HepG2 (cell line): ENCODE results near the gene PRMT5. TPM values are rescaled to one million over a fixed set of nuclear protein-coding genes. Genes with fewer than 3 reads are reported as not detected.

Experiments
- ARHGAP35 ChIP-seq: sonication (generic); formaldehyde crosslinking; IDR thresholded peaks from 2 replicates; pipeline ENCODE4 v1.9.0; 2022; ENCODE audit warnings: mild to moderate bottlenecking, inconsistent platforms, moderate library complexity, missing genetic modification reagents, borderline replicate concordance
- CBFB ChIP-seq: sonication (generic); formaldehyde crosslinking; IDR thresholded peaks from 2 replicates; pipeline ENCODE4 v1.4.0; 2020; ENCODE audit warnings: missing genetic modification reagents
- FOXK1 ChIP-seq: sonication (generic); formaldehyde crosslinking; IDR thresholded peaks from 2 replicates; pipeline ENCODE4 v1.4.0; 2020; ENCODE audit warnings: low read depth, missing genetic modification reagents, borderline replicate concordance
- HNF4G ChIP-seq, 2 experiments: sonication (generic) in 1 of 2; formaldehyde crosslinking in 1 of 2; IDR thresholded peaks; 2 replicates each; pipeline versions ENCODE4 v1.4.0 to v1.6.1; 2011 to 2020; ENCODE audit warnings: borderline replicate concordance in 2 of 2, low read depth in 2 of 2, mild to moderate bottlenecking in 2 of 2, low read length in 1 of 2, missing genetic modification reagents in 1 of 2, moderate library complexity in 1 of 2
- IKZF1 ChIP-seq: fragments of 450-650 bp; IDR thresholded peaks from 2 replicates; pipeline ENCODE4 v1.7.1; 2016
- KAT7 ChIP-seq: IDR thresholded peaks from 2 replicates; pipeline ENCODE4 v1.6.1; 2018; ENCODE audit warnings: borderline replicate concordance, missing compliant biosample characterization
- KDM6A ChIP-seq: IDR thresholded peaks from 2 replicates; pipeline ENCODE4 v1.6.1; 2016; ENCODE audit warnings: low read depth
- RBFOX2 ChIP-seq: fragments of 200-400 bp; formaldehyde crosslinking; IDR thresholded peaks from 2 replicates; pipeline ENCODE4 v1.6.1; 2017; ENCODE audit warnings: low read depth, mild to moderate bottlenecking, low read length
- REXO4 ChIP-seq: sonication (generic); formaldehyde crosslinking; IDR thresholded peaks from 2 replicates; pipeline ENCODE4 v1.8.0; 2022; ENCODE audit warnings: missing genetic modification reagents, mild to moderate bottlenecking, borderline replicate concordance
- SALL2 ChIP-seq: sonication (generic); formaldehyde crosslinking; IDR thresholded peaks from 2 replicates; pipeline ENCODE4 v1.8.1; 2023; ENCODE audit warnings: mild to moderate bottlenecking, missing genetic modification reagents, inconsistent platforms
- TAF1 ChIP-seq: sonication (generic); formaldehyde crosslinking; IDR thresholded peaks from 2 replicates; pipeline ENCODE4 v1.4.0; 2020; ENCODE audit warnings: missing genetic modification reagents
- TRIM24 ChIP-seq: sonication (generic); formaldehyde crosslinking; IDR thresholded peaks from 2 replicates; pipeline ENCODE4 v1.8.0; 2022; ENCODE audit warnings: mild to moderate bottlenecking, missing genetic modification reagents
- ZBTB38 ChIP-seq: sonication (generic); formaldehyde crosslinking; IDR thresholded peaks from 2 replicates; pipeline ENCODE4 v1.5.1; 2020; ENCODE audit warnings: mild to moderate bottlenecking, missing genetic modification reagents
- ZFP36L1 ChIP-seq: sonication (generic); formaldehyde crosslinking; IDR thresholded peaks from 2 replicates; pipeline ENCODE4 v1.8.0; 2022; ENCODE audit warnings: mild to moderate bottlenecking, missing genetic modification reagents, moderate library complexity
- ZNF577 ChIP-seq: sonication (generic); formaldehyde crosslinking; IDR thresholded peaks from 2 replicates; pipeline ENCODE4 v1.4.0; 2020; ENCODE audit warnings: mild to moderate bottlenecking, low read depth, missing genetic modification reagents, borderline replicate concordance
- ZNF605 ChIP-seq: sonication (generic); formaldehyde crosslinking; IDR thresholded peaks from 2 replicates; pipeline ENCODE4 v1.8.0; 2022; ENCODE audit warnings: mild to moderate bottlenecking, missing genetic modification reagents
- polyA plus RNA-seq, 8 experiments: library from polyadenylated mRNA; depleted of rRNA in 3 of 8; stranded (reverse) in 7 of 8; unstranded in 1 of 8; fragments of >200 nt; fragmentation: Illumina TruSeq in 4 of 8; extraction: Trizol in 4 of 8; gene quantifications; 2 replicates each; pipeline versions ENCODE4 v1.2.1 to v1.2.3, GENCODE V29; 2011 to 2016; ENCODE audit warnings: low read depth in 4 of 8, missing spikeins in 1 of 8, mixed read lengths in 1 of 8; ENCODE audit not compliant: insufficient read depth in 1 of 8
- total RNA-seq, 5 experiments: library from RNA; depleted of rRNA; stranded (reverse); fragments of >200 nt; fragmentation: Illumina TruSeq; extraction: Trizol; gene quantifications; 2 replicates each; pipeline ENCODE4 v1.2.3, GENCODE V29; 2016; ENCODE audit warnings: low read depth in 1 of 5
- TF ChIP-seq, protein P1 (sequence below): sonication (generic); formaldehyde crosslinking; IDR thresholded peaks from 2 replicates; pipeline ENCODE4 v1.4.0; 2020; ENCODE audit warnings: missing genetic modification reagents, mild to moderate bottlenecking, borderline replicate concordance
- TF ChIP-seq, protein P2 (sequence below): sonication (generic); formaldehyde crosslinking; IDR thresholded peaks from 2 replicates; pipeline ENCODE4 v1.4.0; 2020; ENCODE audit warnings: mild to moderate bottlenecking, missing genetic modification reagents, borderline replicate concordance
- TF ChIP-seq, protein P3 (sequence below): sonication (generic); formaldehyde crosslinking; IDR thresholded peaks from 2 replicates; pipeline ENCODE4 v1.5.1; 2020; ENCODE audit warnings: missing genetic modification reagents, mild to moderate bottlenecking, borderline replicate concordance

PRMT5 gene
- total and polyA plus RNA-seq, 2 of the 13 experiments (the other 11 are each of a cell fraction or from before 2014, with no cell fraction given) = 210 to 354 TPM

DNA sequence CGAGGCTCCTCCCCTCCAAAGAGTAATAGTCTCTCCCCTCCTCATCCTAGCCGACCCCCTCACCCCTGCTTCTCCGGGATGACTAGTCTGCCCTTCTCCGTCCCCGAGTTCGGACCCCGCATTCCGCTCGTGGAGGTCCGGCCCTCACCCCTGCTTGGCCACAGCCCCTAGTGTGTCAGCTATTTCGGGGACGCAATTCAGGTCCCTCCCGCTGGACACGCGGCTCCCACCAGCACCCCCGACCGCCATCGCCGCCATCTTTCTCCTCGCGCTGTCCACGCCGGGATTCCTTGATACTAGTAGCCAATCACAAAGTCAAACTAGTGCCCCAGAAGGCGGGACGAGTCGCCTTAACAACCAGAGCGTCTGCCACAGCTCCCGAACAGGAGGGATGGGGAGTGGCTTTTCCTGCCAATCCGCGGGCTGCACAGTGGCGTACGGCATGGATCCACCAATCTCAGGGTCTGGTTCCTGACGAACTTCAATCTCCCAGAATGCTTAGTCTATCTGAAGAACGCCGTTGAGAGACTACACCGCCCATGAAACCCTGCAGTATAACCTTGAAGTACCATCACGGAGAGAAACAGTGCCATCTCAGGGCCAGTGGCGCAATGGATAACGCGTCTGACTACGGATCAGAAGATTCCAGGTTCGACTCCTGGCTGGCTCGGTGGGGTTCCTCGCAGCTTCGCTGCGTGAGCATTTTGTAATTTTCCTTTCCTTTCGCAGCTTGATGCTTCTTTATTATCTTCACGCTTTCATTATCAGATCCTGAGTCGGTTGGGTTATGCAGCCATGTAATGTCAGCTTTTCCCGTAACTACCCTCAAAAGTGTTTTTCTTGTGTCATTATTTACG lies at the start of gene PRMT5 (continued):
- TF ChIP-seq, protein P1, sequence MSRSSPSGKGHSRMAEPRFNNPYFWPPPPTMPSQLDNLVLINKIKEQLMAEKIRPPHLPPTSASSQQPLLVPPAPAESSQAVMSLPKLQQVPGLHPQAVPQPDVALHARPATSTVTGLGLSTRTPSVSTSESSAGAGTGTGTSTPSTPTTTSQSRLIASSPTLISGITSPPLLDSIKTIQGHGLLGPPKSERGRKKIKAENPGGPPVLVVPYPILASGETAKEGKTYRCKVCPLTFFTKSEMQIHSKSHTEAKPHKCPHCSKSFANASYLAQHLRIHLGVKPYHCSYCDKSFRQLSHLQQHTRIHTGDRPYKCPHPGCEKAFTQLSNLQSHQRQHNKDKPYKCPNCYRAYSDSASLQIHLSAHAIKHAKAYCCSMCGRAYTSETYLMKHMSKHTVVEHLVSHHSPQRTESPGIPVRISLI = peak; percentile 8; the same call in 1 of the 2 replicates
- TF ChIP-seq, protein P2, sequence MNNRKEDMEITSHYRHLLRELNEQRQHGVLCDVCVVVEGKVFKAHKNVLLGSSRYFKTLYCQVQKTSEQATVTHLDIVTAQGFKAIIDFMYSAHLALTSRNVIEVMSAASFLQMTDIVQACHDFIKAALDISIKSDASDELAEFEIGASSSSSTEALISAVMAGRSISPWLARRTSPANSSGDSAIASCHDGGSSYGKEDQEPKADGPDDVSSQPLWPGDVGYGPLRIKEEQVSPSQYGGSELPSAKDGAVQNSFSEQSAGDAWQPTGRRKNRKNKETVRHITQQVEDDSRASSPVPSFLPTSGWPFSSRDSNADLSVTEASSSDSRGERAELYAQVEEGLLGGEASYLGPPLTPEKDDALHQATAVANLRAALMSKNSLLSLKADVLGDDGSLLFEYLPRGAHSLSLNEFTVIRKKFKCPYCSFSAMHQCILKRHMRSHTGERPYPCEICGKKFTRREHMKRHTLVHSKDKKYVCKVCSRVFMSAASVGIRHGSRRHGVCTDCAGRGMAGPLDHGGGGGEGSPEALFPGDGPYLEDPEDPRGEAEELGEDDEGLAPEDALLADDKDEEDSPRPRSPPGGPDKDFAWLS (CRISPR knock-in tag) = peak; percentile 53; the same call in 1 of the 2 replicates
- TF ChIP-seq TRIM24 (CRISPR knock-in tag) = no peak
- TF ChIP-seq HNF4G (IDR thresholded peaks at IDR 0.05; ENCODE audit: borderline replicate concordance, low read depth, low read length) = peak; percentile 60; the same call in 1 of the 2 replicates
- TF ChIP-seq HNF4G (CRISPR knock-in tag; IDR thresholded peaks at IDR 0.05; ENCODE audit: borderline replicate concordance, low read depth) = peak; percentile 21; the same call in 1 of the 2 replicates
- peak; percentile 51; the same call in 1 of the 2 replicates for TF ChIP-seq KDM6A (CRISPR knock-in tag)
- peak; percentile 89 for TF ChIP-seq ARHGAP35 (CRISPR knock-in tag)
- no peak for TF ChIP-seq REXO4 (CRISPR knock-in tag)
- peak; percentile 88; the same call in 1 of the 2 replicates for TF ChIP-seq KAT7
- TF ChIP-seq TAF1 (CRISPR knock-in tag) = peak; percentile 100
- no peak for TF ChIP-seq IKZF1
- TF ChIP-seq ZNF605 (CRISPR knock-in tag) = peak; percentile 99
- TF ChIP-seq, protein P3, sequence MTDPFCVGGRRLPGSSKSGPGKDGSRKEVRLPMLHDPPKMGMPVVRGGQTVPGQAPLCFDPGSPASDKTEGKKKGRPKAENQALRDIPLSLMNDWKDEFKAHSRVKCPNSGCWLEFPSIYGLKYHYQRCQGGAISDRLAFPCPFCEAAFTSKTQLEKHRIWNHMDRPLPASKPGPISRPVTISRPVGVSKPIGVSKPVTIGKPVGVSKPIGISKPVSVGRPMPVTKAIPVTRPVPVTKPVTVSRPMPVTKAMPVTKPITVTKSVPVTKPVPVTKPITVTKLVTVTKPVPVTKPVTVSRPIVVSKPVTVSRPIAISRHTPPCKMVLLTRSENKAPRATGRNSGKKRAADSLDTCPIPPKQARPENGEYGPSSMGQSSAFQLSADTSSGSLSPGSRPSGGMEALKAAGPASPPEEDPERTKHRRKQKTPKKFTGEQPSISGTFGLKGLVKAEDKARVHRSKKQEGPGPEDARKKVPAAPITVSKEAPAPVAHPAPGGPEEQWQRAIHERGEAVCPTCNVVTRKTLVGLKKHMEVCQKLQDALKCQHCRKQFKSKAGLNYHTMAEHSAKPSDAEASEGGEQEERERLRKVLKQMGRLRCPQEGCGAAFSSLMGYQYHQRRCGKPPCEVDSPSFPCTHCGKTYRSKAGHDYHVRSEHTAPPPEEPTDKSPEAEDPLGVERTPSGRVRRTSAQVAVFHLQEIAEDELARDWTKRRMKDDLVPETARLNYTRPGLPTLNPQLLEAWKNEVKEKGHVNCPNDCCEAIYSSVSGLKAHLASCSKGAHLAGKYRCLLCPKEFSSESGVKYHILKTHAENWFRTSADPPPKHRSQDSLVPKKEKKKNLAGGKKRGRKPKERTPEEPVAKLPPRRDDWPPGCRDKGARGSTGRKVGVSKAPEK = peak; percentile 83
- no peak for TF ChIP-seq ZNF577 (CRISPR knock-in tag)
- TF ChIP-seq CBFB (CRISPR knock-in tag) = peak; percentile 96
- TF ChIP-seq SALL2 (CRISPR knock-in tag) = peak; percentile 90
- peak; percentile 91 for TF ChIP-seq ZBTB38 (CRISPR knock-in tag)
- peak; percentile 97 for TF ChIP-seq RBFOX2
- TF ChIP-seq FOXK1 (CRISPR knock-in tag) = peak; percentile 90; the same call in 1 of the 2 replicates
- peak; percentile 43 for TF ChIP-seq ZFP36L1
